ENCODE results near the gene CREG2. TPM values are rescaled to one million over a fixed set of nuclear protein-coding genes. Genes with fewer than 3 reads are reported as not detected.

CREG2 gene
- total and polyA plus RNA-seq, 7 donors = 0.04 to 0.34 (median 0.10) TPM; not detected in 3

DNA sequence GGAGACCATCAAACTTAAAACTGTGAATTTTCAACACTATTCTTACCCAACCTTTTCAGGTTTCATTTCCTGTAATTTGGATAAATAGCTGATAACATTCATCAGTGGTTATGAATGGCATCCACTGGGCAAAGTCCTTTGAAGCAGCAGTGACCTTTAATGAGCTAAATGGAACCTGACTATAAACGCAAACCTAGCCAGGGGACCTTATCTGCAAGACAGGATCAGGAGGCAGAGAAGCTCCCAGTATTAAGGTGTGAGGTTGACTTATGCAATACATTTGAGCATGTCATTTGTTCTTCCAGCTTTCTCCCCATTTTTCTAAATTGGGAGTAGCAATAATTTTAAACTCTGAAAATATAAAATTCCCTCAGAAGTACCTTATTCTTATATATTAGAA is 38.4 kb downstream of the CREG2 start:
- no peaks in the 10 kb centered on the region for H3K9me3 ChIP-seq
- ATAC-seq (no peak), DNase-seq (no peak)
- H3K36me3 ChIP-seq (ENCODE audit: insufficient read depth in 1 of 2, low read depth in 1 of 2) = no peaks in the 10 kb centered on the region
- H3K27me3 ChIP-seq (ENCODE audit: insufficient read depth in 3 of 3, low read length in 2 of 3) = no peaks in the 10 kb centered on the region
- intact Hi-C loops (cut with DNase I) = no loop called here
- TF ChIP-seq CTCF (IDR thresholded peaks at IDR 0.05) = no peak
- H3K4me3 ChIP-seq = no peak overlapping the region
- H3K4me1 ChIP-seq = no peaks in the 10 kb centered on the region
- no peak overlapping the region for H3K27ac ChIP-seq
- WGBS, 3 donors = 78 to 93% (median 83%) methylated on average over 1 of the region's 1 CpG

- Histone ChIP-seq H3K9me3 (no peaks in the 10 kb centered on the region), H3K27me3 (ENCODE audit: insufficient read depth in 3 of 3, low read length in 2 of 3) (no peaks in the 10 kb centered on the region), H3K36me3 (ENCODE audit: insufficient read depth in 1 of 2, low read depth in 1 of 2) (no peaks in the 10 kb centered on the region), H3K27ac (no peak overlapping the region), H3K4me1 (no peaks in the 10 kb centered on the region), H3K4me3 (no peak overlapping the region)
- DNase-seq (no peak), ATAC-seq (no peak)
- 97 to 99% (median 98%) methylated on average over 3 of the region's 3 CpGs for WGBS, 3 donors
- intact Hi-C loops (cut with DNase I) = no loop called here
- TF ChIP-seq CTCF (IDR thresholded peaks at IDR 0.05) = no peak
Observed at GRCh38 chr2:101346909-101347308, 40.4 kb downstream of the CREG2 start.

GRCh38 chr2:101344137-101344536 is 43.2 kb downstream of the CREG2 start:
- 64 to 68% (median 65%) methylated on average over 5 of the region's 5 CpGs for WGBS, 3 donors
- no peak for TF ChIP-seq CTCF (IDR thresholded peaks at IDR 0.05)
- intact Hi-C loops (cut with DNase I) = loop anchor here in 1 of 2 donors (5.0 kb wide), 1 partner anchor 488 kb away; no protein-coding TSS in a partner anchor

GRCh38 chr2:101342625-101343008 is 44.7 kb downstream of the CREG2 start:
- H3K27ac ChIP-seq = no peak overlapping the region

More at GRCh38 chr2:101344137-101344536, 43.2 kb downstream of the CREG2 start:
- Histone ChIP-seq H3K36me3 (ENCODE audit: insufficient read depth in 1 of 2, low read depth in 1 of 2) (no peaks in the 10 kb centered on the region), H3K9me3 (no peaks in the 10 kb centered on the region), H3K27me3 (ENCODE audit: insufficient read depth in 3 of 3, low read length in 2 of 3) (no peaks in the 10 kb centered on the region), H3K27ac (no peak overlapping the region), H3K4me3 (no peak overlapping the region), H3K4me1 (no peaks in the 10 kb centered on the region)
- DNase-seq (no peak), ATAC-seq (no peak)

More at GRCh38 chr2:101342625-101343008, 44.7 kb downstream of the CREG2 start:
- H3K4me1 ChIP-seq = no peaks in the 10 kb centered on the region
- no peak overlapping the region for H3K4me3 ChIP-seq
- DNase-seq (no peak), ATAC-seq (no peak)
- H3K36me3 ChIP-seq (ENCODE audit: insufficient read depth in 1 of 2, low read depth in 1 of 2) = no peaks in the 10 kb centered on the region
- no peak for TF ChIP-seq CTCF (IDR thresholded peaks at IDR 0.05)
- 84 to 85% (median 85%) methylated on average over 15 of the region's 15 CpGs for WGBS, 3 donors
- H3K9me3 ChIP-seq = no peaks in the 10 kb centered on the region
- H3K27me3 ChIP-seq (ENCODE audit: insufficient read depth in 3 of 3, low read length in 2 of 3) = no peaks in the 10 kb centered on the region
- intact Hi-C loops (cut with DNase I) = loop anchor here (2.0 to 5.0 kb wide), 2 partner anchors 490 kb away; no protein-coding TSS in a partner anchor
